ENCODE data around the gene ZNF609.

GRCh38 chr15:64682255-64682654 lies 221.9 kb downstream of the ZNF609 start:
- no peak for TF ChIP-seq EZH2 (IDR thresholded peaks at IDR 0.05)
- TF ChIP-seq POLR2AphosphoS5 (IDR thresholded peaks at IDR 0.05; ENCODE audit: borderline replicate concordance, low read depth, low read length), result no peak

All from SK-N-MC (cell line).